HG02571 (cell line): ENCODE results near the gene ATP2A3.

ENCODE experiments used
- ATAC-seq: cut with Tn5 transposase; IDR thresholded peaks from one replicate; pipeline ENCODE4 v1.9.1; 2021; ENCODE audit warnings: mild to moderate bottlenecking, moderate library complexity; ENCODE audit not compliant: unreplicated experiment

ATP2A3 gene

GRCh38 chr17:3974138-3974687, 10.0 kb upstream of the ATP2A3 start:
- ATAC-seq: no peak

DNA sequence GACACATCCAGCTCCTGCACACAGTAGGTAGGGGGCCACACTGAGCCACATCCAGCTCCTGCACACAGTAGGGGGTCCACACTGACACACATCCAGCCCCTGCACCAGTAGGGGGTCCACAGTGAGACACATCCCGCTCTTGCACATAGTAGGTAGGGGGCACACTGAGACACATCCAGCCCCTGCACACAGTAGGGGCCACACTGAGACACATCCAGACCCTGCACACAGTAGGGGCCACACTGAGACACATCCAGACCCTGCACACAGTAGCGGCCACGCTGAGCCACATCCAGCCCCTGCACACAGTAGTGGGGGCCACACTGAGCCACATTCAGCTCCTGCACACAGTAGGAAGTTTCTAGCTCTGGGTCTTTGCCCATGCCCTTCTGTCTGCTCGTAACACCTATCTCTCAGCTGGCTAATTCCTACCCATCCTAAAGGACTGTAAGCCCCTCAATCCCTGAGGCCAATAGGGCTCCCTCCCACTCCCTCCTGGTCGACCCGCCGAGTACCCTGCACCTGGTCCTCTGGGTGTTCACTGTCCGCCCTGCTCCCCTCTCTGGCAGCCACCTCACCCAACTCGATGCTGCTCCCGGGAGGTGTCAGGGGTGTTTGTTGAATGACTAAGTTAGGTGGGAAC, 9.4 kb upstream of the ATP2A3 start:
- no peak for ATAC-seq

DNA sequence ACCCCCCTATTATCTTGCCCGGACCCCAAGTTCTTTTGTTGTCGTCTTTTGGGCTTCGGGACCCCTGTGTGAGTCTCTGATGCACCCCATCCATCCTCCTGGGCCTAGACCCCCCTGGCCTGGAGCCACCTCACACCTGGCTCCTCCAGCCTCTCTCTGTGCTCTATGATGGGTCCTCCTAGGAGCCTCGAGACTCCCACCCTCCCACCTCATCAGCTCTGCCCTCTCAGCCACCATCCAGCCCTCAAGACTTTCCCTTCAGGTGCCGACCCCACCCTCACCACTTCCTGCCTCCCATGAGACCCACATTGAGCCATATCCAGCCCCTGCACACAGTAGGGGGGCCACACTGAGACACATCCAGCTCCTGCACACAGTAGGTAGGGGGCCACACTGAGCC, 8.7 kb upstream of the ATP2A3 start:
- ATAC-seq: no peak

- no peak for ATAC-seq
These were observed 8.1 kb upstream of the ATP2A3 start for GRCh38 chr17:3972281-3972731.

DNA sequence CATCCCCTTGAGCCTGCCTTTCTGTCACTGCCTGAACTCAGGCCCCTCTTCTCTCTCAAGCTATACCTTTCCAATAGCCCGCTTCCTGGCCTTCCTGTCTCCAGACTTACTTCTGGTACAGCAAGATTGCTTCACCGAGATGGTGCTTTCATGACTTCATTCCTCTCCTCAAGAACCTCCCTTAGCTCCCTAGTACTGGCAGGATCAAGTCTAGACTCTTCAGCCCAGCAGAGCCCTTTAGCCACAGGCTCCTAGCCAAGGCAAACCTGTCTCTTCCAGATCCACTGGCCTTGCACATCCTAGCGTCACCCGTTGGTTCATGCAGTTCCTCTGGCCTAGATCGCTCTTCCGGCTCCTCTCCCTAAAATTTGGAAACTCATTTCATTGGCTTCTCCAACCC, 6.4 kb upstream of the ATP2A3 start:
- ATAC-seq: no peak

DNA sequence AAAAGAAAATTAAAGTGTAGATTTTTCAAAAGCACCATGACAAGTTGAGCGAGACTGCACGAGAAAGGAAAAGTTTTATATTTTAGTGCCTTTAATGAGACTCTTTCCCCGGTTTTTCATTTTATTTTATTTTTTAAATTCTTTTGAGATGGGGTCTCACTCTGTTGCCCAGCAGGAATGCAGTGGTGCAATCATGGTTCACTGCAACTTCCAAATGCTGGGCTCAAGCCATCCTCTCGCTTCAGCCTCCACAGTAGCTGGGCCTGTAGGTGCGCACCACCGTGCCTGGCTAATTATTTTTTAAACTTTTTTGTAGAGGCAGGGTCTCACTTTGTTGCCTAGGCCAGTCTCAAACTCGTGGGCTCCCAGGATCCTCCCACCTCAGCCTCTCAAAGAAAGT, 5.7 kb upstream of the ATP2A3 start:
- no peak for ATAC-seq

DNA sequence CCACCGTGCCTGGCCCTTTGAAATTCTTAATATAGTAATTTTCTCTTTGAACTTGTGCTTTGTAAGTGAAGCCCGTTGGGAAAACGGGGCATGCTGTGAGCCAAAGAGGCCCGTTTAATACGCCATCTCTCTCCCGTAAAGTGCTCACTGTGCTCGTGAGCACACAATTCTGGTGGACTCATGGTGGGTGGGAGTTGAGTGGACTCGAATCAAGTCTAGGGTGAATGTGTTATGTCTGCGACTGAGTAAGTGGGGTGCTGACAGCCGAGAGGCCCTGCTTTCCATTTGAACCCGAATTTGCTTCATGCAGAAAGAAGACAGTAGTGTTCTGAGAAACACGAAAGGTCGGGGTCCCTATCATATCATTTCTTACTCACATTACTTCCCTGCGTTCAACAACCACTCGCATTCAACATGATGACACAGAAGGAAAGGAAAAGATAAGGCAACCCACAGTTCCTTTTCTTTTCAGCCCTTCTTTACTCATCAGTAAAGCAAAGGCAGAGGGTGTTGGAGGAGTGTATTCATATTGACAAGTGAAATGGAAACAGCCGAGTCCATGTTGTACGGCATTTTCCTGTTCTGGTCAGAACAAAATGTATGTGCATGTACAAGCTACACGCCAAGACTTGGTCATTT, 4.8 kb upstream of the ATP2A3 start:
- no peak for ATAC-seq

- no peak for ATAC-seq
These were observed 3.8 kb upstream of the ATP2A3 start for GRCh38 chr17:3968015-3968414.

GRCh38 chr17:3966720-3967363, 2.6 kb upstream of the ATP2A3 start:
- no peak for ATAC-seq

DNA sequence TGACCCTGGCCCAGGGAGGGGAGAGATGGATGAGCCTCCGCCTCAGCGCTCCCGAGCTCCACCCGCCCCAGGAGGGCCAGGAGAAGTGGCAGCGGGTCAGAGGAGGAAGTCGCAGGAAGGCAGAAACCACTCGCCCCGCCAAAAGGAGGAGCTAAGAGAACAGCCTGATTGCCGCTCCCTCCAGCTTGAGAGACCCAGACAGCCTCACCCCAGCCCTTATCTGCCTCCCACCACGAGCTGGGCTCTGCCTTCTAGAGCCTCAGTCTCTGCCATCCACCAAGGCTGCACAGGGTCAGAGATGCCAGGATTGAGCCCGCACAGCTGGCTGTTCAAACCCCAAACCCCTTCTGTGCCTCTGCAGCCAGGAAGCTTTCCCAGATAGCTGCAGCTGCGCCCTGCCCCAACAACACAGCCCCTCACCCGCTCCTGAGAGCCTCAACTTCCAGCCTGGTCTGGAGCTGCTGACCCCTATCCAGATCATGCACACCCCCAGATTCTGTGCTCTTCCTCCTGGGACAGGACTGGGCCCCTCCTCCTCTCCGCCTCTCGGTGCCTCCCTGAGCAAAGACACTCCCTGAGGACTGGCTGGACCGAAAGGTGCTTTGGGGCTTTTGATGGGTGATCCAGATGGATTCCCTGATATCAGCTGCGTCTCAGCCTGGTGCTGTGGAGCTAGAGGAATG, 1.0 kb upstream of the ATP2A3 start:
- peak; percentile 41 for ATAC-seq

GRCh38 chr17:3963237-3964201, 718 bp downstream of the ATP2A3 start:
- ATAC-seq: peak; percentile 4

- no peak for ATAC-seq
These were observed 1.3 kb downstream of the ATP2A3 start for GRCh38 chr17:3962965-3963236.

GRCh38 chr17:3962217-3962964, 1.8 kb downstream of the ATP2A3 start:
- ATAC-seq: no peak

- no peak for ATAC-seq
These were observed 2.6 kb downstream of the ATP2A3 start for GRCh38 chr17:3961564-3962047.

DNA sequence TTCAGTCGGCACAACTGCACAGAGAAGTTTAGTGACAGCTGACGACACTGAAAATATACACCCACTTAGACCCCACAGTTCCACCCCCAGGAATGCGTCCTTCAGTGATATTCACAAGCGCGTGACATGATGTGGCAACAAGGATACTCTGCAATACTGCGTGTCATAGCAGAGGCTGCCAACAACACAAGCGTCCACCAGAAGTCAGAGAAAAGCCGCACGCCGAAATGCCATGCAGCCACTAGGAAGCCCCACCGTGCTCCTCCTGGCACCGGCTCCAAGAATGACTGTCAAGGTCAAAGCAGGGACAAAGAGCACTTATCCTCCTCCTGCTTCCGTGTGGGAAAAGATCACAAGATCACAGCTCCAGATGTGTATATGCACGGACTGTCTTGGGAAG, 3.5 kb downstream of the ATP2A3 start:
- ATAC-seq: no peak

DNA sequence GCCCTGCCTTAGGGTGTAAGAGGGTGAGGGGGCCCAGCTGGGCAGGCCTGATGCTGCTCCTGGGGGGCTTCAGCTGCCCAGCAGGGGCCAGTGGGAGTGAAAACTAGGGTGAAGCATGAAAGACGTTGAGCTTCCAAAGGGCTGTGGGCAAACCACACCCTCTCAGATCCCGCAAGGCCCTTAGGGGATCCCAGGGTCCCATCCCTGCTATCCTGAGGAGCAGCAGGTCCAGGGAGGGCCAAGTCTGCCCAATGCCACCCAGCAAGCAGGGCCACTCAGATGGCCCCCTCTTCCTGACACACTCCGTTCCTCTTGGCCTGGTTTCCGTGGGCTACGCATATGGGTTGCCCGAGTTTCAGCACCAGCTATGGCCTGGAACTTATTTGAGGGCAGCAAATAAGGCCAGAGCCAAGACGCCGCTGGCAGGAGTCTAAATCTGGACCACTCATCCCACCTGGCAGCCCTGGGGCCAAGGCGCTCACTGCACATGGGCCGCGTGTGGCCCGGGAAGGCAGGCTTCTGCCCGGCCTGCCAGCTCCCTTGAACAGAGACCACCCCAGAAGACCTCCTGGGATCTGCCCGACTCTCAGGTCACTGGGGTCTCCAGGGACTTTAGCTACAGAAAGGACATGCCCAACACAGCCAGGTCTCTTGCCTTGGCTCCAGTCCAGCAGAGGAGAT, 4.2 kb downstream of the ATP2A3 start:
- ATAC-seq: no peak

- ATAC-seq: no peak
These were observed 4.8 kb downstream of the ATP2A3 start for GRCh38 chr17:3959295-3959899.

GRCh38 chr17:3957735-3958599, 6.3 kb downstream of the ATP2A3 start:
- no peak for ATAC-seq
